T-helper 2 cell treated with Interferon-gamma antibody and Interleukin-4, amounts not matched to agents 100 ng/mL and 5 ng/mL, for 36 hours (primary cell): ENCODE measurements around the gene ARHGAP18. TPM values are rescaled to one million over a fixed set of nuclear protein-coding genes. Genes with fewer than 3 reads are reported as not detected.

Source experiments
- intact Hi-C: fragments of 100-400 bp; cut with micrococcal nuclease; formaldehyde crosslinking; loops from one replicate; pipeline ENCODE4 v1.15.1; 2023
- total RNA-seq: library from RNA; stranded (reverse); gene quantifications from 2 replicates; pipeline ENCODE4 v1.2.3, GENCODE V29; 2022

The ARHGAP18 gene
- total RNA-seq, 1 donor from 2014 or later, result 12.4 TPM

- intact Hi-C loops, result loop anchor here (1.0 to 5.0 kb wide), 10 partner anchors 13 to 461 kb away; partner anchors contain the start of genes ARHGAP18 and L3MBTL3
Measured at GRCh38 chr6:129671442-129672340, 38.3 kb downstream of the ARHGAP18 start.

GRCh38 chr6:129670634-129671033 lies 39.3 kb downstream of the ARHGAP18 start:
- intact Hi-C loops, result loop anchor here (1.0 to 5.0 kb wide), 4 partner anchors 48 to 462 kb away; no protein-coding TSS in a partner anchor

GRCh38 chr6:129667621-129668020 lies 42.4 kb downstream of the ARHGAP18 start:
- intact Hi-C loops, result no loop called here

GRCh38 chr6:129667034-129667433 lies 42.9 kb downstream of the ARHGAP18 start:
- intact Hi-C loops, result no loop called here

GRCh38 chr6:129665555-129665954 lies 44.4 kb downstream of the ARHGAP18 start:
- intact Hi-C loops, result no loop called here

- intact Hi-C loops, result no loop called here
Measured at GRCh38 chr6:129663531-129663930, 46.4 kb downstream of the ARHGAP18 start.

- intact Hi-C loops, result no loop called here
Measured at GRCh38 chr6:129662980-129663431, 47.0 kb downstream of the ARHGAP18 start.

- intact Hi-C loops, result no loop called here
Measured at GRCh38 chr6:129662406-129662766, 47.6 kb downstream of the ARHGAP18 start.

GRCh38 chr6:129661536-129662405 lies 48.2 kb downstream of the ARHGAP18 start:
- intact Hi-C loops, result no loop called here

- intact Hi-C loops, result no loop called here
Measured at GRCh38 chr6:129660346-129660676, 49.7 kb downstream of the ARHGAP18 start.

- intact Hi-C loops, result no loop called here
Measured at GRCh38 chr6:129659590-129660345, 50.2 kb downstream of the ARHGAP18 start.

- intact Hi-C loops, result no loop called here
Measured at GRCh38 chr6:129659167-129659566, 50.8 kb downstream of the ARHGAP18 start.

- intact Hi-C loops, result no loop called here
Measured at GRCh38 chr6:129657483-129657882, 52.5 kb downstream of the ARHGAP18 start.

GRCh38 chr6:129655334-129655733 lies 54.6 kb downstream of the ARHGAP18 start:
- intact Hi-C loops, result no loop called here

GRCh38 chr6:129653746-129654145 lies 56.2 kb downstream of the ARHGAP18 start:
- intact Hi-C loops, result no loop called here

GRCh38 chr6:129653229-129653628 lies 56.7 kb downstream of the ARHGAP18 start:
- intact Hi-C loops, result no loop called here

- intact Hi-C loops, result no loop called here
Measured at GRCh38 chr6:129651291-129651691, 58.7 kb downstream of the ARHGAP18 start.

GRCh38 chr6:129648819-129649491 lies 61.0 kb downstream of the ARHGAP18 start:
- intact Hi-C loops, result no loop called here

GRCh38 chr6:129647044-129647443 lies 62.9 kb downstream of the ARHGAP18 start:
- intact Hi-C loops, result no loop called here

- intact Hi-C loops, result no loop called here
Measured at GRCh38 chr6:129646642-129647041, 63.3 kb downstream of the ARHGAP18 start.
